NCI-H1436 (cell line): ENCODE data around the gene NCAM1.

Experiments
- DNase-seq: peaks from one replicate; lab custom pipeline; 2025; lab: John Stamatoyannopoulos, UW

Gene NCAM1

DNA sequence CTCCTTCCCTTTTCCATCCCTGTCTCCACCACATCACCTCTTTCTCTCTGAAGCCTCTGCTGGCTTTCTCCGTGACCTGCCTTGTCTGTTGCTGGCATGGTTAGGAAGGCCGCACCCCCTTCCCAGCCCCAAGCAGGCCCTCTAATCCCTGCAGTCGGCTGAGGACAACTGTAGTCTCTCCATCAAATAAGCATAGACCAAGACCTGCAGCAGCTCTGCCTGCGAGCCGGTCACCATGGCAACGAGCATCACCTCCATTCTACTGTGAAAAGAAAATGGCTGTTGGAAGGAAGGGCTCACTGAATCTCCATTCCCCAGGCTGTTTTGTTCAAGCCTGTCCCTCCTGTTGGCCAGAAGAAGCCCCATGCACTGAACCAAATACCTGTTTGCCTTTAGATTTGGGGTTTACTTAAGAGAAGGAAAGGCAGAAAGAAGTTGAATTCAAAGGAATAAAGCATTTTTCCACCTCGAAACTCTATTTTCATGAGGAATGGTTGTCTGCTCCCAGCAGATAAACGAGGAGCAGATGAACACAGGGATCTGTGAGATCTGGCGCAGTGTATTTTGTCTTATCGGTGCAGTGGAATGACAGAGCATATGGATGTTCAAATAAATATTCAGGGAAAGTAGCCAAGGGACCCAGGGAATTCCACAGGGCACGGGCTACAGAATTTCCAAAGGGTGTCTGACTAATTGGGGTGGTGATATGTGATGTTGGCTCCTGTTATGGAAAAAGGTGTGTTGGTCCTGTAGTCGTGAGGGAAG lies 240.0 kb downstream of the NCAM1 start:
- DNase-seq, result no peak

DNA sequence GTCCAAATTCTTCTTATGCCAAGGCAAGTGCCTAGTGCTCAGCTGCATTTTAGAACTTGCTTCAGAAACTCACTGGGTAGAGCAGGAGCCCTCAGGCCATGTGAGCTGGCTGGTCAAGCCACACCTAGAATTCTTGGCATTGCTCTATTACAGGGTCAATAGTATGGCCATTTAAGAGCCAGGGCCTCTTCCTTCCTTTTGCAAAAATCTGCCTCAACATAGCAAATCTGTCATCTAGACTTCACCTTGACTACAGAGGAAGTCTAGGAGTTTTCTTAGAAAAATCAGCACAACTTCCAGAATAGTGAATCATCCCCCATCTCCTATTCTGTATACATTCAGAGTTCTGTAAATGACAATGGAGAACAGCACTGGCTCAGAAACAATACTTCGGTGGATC lies 241.2 kb downstream of the NCAM1 start:
- DNase-seq, result no peak

DNA sequence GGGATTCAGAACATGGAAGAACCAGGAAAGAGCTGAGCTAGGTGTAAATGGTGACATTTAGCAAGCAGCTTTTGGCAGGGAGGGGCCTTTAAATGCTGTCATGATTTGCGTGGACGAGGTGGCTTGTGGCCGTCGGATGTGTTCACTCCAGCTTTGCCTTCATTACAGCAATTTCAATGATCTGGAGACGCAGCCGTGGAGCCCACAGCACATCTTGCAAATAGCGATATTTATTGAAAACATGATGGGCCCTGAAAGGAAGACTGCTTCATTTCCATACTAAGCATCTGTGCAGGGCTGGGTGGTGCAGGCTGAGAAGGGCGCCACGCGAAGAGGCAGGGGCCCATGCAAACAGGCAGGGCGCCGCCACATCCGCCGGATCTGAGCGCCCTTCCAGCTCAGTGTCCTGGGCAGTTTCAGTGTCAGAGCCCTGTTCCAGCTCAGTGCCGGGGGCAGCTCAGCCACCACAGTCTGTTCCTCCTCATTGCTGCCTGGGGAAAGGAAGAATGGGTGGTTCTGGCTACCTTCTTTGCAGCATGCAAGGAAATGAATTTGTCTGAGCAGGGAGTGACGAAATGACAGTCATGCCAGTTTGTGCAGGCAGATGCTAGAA lies 242.0 kb downstream of the NCAM1 start:
- DNase-seq, result no peak

DNA sequence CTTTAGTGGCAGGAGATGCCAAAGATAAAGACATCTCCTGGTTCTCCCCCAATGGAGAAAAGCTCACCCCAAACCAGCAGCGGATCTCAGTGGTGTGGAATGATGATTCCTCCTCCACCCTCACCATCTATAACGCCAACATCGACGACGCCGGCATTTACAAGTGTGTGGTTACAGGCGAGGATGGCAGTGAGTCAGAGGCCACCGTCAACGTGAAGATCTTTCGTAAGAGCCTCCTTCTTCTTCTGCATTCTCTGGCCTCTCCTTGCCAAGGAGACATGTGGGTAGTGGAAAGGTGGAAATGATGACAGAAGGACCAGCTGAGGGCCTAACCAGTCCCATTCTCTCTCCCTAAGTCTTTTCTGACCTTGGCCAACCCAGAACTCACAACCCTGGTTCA lies 243.1 kb downstream of the NCAM1 start:
- no peak for DNase-seq

DNA sequence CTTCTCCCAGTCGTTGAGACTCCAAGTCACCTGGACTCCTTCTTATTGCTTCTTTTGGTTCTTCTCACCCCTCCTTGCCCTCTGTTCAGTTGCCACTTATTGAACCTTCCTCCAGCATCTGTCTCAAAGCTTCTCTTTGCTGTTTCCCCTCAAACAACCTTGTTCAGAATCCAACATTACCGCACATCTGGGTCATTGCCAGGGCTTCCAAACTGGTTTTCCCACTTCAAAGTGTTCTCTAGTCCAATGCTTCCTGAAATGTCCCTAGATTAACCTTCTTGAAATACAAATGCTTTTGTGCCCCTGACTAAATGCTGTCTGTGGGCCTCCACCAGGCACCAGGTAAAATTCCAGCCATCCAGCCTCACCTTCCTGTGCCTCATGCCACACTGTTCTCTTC lies 252.3 kb downstream of the NCAM1 start:
- no peak for DNase-seq

DNA sequence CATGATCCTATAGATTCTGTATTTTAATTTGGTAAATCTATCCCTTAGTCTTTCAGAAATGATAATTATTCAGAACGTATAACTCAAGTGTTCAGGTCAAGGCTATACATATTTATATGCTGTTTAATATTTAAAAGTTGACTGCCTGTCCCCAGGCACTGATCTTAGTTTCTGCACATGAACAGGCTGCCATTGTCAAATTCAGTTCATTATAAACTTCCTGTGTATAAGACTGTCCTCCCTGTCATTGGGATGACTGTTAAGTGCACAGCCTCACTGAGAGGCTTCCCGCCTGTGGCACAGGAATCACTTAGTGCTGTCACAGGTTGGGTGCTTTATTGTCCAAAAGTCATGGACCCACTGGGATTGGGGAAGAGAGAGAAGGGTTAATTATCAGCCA lies 261.0 kb downstream of the NCAM1 start:
- no peak for DNase-seq

DNA sequence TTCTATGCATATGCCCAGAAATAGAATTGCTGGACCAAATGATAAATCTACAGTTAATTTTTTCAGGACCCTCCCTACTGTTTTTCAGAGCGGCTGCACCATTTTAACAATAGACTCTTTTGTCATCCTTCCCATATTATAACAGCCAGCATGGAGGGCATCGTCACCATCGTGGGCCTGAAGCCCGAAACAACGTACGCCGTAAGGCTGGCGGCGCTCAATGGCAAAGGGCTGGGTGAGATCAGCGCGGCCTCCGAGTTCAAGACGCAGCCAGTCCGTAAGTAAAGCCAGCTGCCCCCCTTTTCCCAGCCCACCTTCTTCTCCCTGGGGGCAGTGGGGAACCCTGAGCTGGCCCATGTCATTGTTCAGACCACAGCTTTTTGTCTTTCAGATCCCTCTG lies 273.7 kb downstream of the NCAM1 start:
- no peak for DNase-seq

DNA sequence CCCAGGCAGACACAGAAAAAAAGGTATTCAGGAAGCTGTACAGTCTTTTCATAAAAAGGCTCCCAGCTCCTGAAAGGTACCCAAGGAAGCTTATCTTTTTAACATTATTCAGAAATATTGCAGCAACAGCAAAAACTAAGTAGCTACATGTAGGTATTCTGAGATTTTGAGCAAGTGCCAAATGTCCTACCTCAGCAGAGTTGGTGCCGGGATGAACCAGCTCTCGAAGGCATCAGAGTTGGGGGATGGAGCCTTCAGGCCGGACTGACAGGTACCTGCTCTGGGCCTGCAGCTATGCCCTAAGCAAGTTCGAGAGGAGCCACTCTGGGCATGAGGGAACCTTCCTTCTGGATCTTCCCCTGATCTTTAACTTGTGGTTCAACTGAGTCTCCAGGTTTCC lies 276.0 kb downstream of the NCAM1 start:
- no peak for DNase-seq

DNA sequence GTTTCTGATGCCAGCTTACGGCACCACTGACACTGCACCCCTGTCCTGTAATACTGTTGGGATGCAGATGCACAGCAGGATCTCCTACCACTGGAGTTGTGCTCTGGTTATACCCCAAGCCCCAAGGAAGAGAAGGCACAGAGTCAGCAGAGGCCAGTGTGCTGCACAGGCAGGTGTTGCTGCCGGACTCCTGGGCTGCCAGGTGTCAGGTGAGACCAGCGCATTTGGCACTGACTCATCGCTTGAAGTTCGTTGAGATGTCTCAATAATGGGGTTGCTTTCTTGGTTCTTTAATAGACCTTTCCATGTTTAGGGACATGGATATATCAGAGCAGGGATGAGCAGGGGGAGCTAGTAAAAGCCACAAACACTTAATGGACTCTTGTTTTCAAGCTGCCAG lies 277.5 kb downstream of the NCAM1 start:
- DNase-seq, result no peak

DNA sequence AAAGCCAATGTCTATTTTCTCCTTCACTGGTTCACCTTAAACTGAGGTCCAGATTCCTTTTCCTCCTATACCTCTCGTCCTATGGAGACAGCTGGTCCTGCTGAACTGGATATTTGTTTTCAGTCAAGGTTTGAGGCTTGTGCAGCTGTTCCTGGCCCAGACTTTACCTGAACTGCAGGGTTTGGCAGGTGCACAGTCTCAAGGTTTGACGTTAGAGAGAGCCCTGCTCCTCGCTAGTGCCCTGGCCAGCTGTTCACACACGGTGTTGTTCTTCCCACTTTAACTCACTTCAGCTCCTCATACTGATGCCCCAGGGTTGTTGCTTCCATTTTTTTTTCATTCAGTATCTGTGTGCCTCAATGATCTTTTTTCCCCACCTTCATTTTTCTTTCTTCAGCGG lies 279.2 kb downstream of the NCAM1 start:
- DNase-seq, result no peak

DNA sequence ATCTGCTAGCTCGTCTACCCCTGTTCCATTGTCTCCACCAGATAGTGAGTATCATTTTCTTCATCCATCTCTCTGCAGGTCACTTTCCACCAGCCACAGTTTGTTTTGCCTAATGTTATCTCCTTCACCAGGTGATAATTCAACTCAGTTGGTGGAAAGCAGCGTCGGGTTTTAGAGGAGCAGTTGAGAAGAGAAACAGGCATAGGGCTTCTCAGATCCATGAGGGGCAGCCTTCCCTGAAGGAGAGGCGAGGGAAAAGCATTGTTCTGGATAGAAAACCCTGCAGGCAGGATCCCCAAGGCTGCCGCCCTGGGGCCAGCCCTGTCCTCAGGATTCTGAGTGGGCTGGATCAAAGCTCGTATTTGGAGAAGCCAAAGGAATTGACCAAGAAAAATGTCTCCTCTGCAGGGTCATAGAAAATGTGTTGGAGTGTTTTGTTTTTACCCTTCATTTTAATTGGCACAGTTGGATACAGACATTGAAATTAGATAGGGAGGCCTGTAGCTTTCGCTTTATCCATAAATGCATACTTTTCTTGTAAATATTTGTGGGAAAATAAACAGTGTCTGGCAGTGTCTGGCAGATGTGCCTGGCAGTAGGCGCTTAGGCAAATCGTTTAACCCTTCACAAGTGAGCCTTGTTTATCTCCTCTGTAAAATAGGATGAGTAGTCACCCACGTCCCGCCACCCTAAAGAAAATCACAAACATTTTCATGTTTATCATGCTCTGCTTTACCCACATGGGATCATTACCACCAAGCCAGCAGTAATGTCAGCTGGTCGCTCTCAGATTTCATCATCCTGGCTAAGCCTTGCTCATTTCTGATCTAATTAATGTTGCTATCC lies 279.8 kb downstream of the NCAM1 start:
- DNase-seq, result no peak

DNA sequence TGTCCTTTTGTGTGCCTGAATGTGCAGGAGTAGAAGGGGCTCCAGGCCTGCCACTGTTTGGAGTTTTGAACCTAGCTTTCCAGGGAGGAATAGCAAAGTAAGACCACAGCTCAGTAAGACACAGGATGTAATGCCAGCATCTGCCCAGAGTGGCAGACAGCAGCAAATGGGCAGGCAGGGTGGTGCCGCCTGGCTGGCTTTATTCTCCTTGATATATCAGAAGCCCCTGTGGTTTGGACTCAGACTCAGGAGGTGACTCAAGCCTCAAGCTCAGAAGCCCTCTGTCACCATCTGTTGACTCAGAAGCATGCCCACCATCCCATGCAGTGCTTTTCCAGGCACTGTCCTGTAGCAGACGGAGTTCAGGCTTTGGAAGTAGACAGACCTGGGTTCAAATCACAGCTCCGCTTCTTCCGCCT lies 280.4 kb downstream of the NCAM1 start:
- no peak for DNase-seq

DNA sequence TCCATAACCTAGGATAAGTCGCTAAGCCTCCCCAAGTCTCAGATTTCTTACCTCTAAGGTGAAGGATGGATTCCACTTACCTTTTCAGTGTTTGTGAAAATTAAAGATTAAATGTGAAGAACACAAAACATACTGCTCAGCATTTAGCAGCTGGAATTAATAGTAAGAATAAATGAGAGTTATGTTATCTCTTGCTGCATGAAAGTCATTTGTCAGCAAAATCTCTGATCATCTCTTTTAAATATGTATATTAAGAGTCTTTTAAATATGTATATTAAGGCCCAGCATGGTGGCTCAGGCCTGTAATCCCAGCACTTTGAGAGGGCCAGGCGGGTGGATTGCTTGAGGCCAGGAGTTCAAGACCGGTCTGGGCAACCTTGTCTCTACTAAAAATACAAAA lies 280.8 kb downstream of the NCAM1 start:
- no peak for DNase-seq

DNA sequence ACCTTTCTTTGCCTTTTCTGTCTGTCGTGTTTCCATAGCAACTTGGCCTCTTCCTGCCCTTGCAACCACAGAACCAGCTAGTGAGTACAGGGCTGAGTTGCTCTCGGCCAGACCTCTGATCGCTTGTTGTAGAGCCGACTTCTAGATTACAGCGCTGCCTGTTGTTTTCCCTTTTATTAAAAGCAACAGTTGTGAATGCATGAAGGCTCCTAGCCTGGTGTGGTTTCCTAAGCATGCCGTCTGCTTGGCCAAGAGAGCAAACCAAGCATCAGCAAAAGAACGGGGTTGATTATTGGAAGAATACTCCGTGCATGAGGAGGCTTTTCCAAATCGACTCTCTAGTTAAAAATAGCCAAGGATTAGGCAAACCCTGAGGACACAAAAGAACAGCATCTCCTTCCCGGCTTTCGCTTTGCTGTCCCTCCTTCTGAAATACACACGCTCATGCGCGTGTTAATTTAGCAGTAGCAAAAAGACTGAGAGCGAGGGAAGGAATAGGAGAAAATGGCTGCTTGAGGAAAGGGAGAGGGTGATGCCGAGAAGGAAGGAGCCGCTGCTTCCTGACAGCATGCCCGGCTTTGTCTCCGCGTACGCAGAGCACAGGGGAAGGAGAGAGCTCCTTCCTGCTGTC lies 281.7 kb downstream of the NCAM1 start:
- no peak for DNase-seq

DNA sequence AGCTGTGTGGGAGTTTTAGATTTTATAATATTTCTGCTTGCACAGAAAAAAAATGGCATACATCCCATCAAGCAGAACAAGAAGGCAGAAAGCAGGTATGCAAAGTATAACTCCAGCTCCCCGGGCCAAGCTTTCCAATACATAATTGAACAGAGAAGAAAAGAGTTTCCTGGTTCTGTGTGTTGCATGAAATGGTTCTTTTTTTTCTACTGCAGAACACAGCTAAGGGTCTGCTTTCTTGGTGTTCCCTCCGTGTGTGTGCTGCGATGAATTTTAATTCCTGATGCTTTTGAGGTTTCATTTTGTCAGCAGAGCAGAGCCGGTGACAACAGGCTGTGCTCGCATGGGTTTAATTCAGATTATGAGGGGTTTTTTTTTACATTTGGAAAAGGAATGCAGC lies 282.5 kb downstream of the NCAM1 start:
- DNase-seq, result no peak

DNA sequence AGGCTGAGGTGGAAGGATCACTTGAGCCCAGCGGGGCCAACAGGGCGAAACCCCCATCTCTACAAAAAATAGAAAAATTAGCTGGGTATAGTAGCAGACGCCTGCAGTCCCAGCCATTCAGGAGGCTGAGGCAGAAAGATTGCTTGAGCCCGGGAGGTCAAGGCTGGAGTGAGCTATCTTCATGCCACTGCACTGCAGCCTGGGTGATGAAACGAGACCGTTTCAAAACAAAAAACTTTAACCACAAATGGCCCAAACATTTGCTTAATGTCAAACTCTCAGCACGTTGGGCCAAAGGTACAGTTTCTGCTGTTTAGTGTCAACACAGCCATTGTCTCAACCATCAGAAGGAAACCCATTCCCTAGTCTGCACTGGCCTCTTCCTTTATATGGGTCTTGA lies 284.0 kb downstream of the NCAM1 start:
- DNase-seq, result no peak

DNA sequence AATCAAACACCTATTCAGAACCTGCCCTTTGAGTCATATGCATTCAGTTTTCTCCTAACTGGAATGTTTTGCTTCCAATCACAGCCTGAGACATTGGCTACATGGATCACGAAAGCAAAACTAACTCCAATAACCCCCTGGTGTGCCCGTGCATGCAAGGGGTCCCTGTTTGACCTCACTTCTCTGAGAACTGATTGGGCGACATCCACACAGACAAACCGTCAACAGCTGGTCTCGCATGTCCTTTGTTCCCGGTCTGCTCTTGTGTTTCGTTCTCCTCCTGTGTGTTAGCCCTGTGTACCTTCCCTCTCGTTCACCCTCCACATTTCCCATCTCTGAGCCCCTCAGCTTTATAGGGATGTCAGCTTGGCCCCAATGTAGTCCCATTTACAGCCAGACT lies 286.0 kb downstream of the NCAM1 start:
- no peak for DNase-seq

DNA sequence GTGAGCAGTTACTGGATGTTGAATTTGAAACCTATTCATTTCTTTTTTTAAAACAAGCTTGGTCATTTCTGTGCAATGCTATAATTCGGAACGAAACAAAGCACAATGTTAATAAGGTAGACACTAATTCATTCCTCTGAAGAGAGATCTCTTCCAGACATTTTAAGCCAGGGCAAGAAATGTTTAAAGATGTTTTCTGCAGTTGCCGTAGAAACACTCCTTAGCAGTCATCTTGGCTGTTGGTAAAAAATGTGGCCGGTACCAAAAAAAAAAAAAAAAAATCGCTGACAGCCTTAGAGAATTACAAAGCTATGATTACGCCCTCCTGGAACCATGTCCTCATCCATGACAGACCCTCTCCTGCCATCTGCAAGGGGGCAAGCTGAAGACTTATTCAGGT lies 286.7 kb downstream of the NCAM1 start:
- no peak for DNase-seq

DNA sequence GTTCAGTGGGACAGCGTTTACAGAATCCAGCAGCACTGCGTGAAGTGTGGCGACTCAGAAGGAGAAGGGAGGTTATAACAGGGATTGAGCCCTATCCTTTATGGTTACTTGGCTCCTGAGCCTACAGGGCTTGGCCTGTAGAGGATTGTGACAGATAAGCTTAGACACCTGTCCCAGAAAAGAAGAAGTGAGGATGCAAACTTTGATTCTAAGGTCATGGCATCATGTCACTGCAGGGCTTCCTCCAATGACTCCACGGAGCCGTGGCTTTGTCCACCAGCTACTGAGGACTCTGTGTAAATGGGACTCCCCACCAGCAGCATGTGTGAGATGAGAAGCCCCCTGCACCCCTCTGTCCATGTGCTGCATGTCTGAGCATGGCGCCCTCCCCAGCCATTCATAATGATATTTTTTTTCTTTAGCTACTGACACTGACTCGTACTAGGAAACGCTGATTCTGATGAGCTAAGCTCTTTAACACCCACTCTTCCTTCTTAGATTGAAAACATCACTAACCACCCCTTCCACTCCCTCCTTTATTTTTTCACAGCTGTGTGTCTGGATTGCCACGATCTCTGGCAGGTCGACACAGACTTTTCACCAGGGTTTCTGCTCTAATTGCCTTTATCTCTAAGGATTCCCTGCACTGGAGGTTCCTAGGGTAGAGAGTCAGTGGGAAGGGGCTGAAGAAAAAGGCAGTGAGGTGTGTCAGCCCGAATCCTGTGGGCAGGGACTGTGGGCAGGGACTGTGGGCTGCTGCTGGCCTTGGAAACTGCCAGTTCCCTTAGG lies 287.7 kb downstream of the NCAM1 start:
- no peak for DNase-seq

DNA sequence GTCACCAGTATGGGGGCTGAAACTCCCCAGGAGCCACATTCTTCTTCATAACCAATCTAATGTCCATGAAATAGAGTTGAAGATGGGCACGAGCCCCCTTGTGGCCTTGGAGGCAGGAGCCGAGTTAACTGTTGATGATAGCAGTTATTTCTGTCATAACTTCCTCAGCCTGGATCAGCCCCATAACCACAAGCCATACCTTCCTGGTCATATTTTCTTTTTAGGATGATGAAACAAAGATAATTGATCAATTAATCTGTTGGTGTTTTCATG lies 288.2 kb downstream of the NCAM1 start:
- DNase-seq, result no peak

DNA sequence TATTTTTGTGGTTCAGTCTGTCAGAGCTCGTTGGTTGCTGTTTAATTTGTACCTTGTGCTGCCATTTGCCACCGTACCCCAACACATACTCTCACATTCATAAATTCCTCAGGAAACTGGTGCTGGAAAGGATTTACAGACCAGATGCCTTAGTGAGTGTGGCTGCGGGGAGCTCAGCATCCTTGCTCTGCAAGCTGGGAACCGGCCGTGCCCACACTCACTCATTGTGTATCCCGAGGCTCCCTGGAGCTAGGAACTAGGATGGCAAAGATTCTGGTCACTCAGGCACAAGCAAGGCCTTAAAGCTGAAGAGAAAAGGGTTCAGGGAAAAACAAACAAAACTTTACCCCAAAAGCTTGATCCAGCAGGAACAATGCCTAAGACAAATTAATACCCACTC lies 288.6 kb downstream of the NCAM1 start:
- no peak for DNase-seq

DNA sequence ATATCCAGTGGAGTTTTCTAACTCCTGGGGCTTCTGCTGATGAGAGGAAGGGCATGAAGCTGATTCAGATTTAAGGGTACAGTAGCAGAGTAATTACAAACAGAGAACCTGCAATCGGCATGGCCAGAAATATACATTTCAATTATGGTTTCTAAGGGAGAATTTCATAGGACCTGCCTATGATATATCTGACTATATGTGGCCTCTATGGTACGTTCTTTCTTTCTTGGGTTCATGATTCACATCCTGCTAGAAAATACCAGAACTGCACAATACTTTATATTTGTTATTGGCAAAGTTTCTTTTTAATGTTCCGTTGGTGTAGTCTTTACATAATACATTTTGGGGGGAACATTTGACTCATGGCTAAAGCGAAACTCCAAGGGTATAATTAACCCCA lies 290.1 kb downstream of the NCAM1 start:
- no peak for DNase-seq
